Left ventricle myocardium superior (tissue), 1 donor: ENCODE measurements around the gene DICER1. TPM values are rescaled to one million over a fixed set of nuclear protein-coding genes. Genes with fewer than 3 reads are reported as not detected.

Source experiments
- ATAC-seq: fragments of 200-7000 bp; cut with Tn5 transposase; one replicate; pipeline ENCODE4 v1.9.1; 2020; ENCODE audit warnings: mild to moderate bottlenecking, moderate library complexity
- DNase-seq: peaks from one replicate; pipeline ENCODE4 v3.0.0-alpha.2; 2020
- intact Hi-C: fragments of 100-400 bp; cut with micrococcal nuclease; formaldehyde crosslinking; loops from one replicate; pipeline ENCODE4 v1.11.0; 2022
- total RNA-seq: library from RNA; stranded (reverse); fragmentation: NEBNext Ultra II Directional; extraction: Animal tissue kit (Norgen Biotek cat#: 25700); gene quantifications from one replicate; pipeline ENCODE4 v1.2.1, GENCODE V29; 2021
- donor health status: DM: no; HTN: yes; CAD: no; lungs with severe emphysema.

The DICER1 gene
- total RNA-seq, 1 donor from 2014 or later: 23.2 TPM

- intact Hi-C loops: no loop called here
- no peak for DNase-seq
- no peak for ATAC-seq
Measured at GRCh38 chr14:95069547-95069946, 87.8 kb downstream of the DICER1 start.

GRCh38 chr14:95069018-95069417 lies 88.3 kb downstream of the DICER1 start:
- DNase-seq: no peak
- no peak for ATAC-seq
- intact Hi-C loops: no loop called here

- ATAC-seq (no peak), DNase-seq (no peak)
- intact Hi-C loops: no loop called here
Measured at GRCh38 chr14:95068521-95068920, 88.8 kb downstream of the DICER1 start.

- DNase-seq (no peak), ATAC-seq (no peak)
- intact Hi-C loops: no loop called here
Measured at GRCh38 chr14:95068080-95068479, 89.2 kb downstream of the DICER1 start.

- ATAC-seq (no peak), DNase-seq (no peak)
- intact Hi-C loops: no loop called here
Measured at GRCh38 chr14:95067526-95067925, 89.8 kb downstream of the DICER1 start.

GRCh38 chr14:95066427-95066986 lies 90.8 kb downstream of the DICER1 start:
- ATAC-seq (no peak), DNase-seq (no peak)
- intact Hi-C loops: no loop called here

- intact Hi-C loops: no loop called here
- DNase-seq: no peak
- ATAC-seq: no peak
Measured at GRCh38 chr14:95065411-95065810, 91.9 kb downstream of the DICER1 start.

- intact Hi-C loops: no loop called here
- no peak for ATAC-seq
- DNase-seq: no peak
Measured at GRCh38 chr14:95064734-95065133, 92.6 kb downstream of the DICER1 start.

- ATAC-seq: no peak
- no peak for DNase-seq
- intact Hi-C loops: no loop called here
Measured at GRCh38 chr14:95064256-95064655, 93.1 kb downstream of the DICER1 start.

- DNase-seq (no peak), ATAC-seq (no peak)
- intact Hi-C loops: no loop called here
Measured at GRCh38 chr14:95063391-95063790, 93.9 kb downstream of the DICER1 start.

GRCh38 chr14:95062946-95063345 lies 94.4 kb downstream of the DICER1 start:
- DNase-seq (no peak), ATAC-seq (no peak)

GRCh38 chr14:95062220-95062619 lies 95.1 kb downstream of the DICER1 start:
- DNase-seq: no peak
- intact Hi-C loops: no loop called here
- ATAC-seq: no peak

More at GRCh38 chr14:95062946-95063345, 94.4 kb downstream of the DICER1 start:
- intact Hi-C loops: no loop called here

- no peak for DNase-seq
- intact Hi-C loops: no loop called here
- no peak for ATAC-seq
Measured at GRCh38 chr14:95061317-95062093, 95.8 kb downstream of the DICER1 start.

GRCh38 chr14:95059126-95059525 lies 98.2 kb downstream of the DICER1 start:
- ATAC-seq (no peak), DNase-seq (no peak)
- intact Hi-C loops: no loop called here

GRCh38 chr14:95058491-95058890 lies 98.8 kb downstream of the DICER1 start:
- ATAC-seq (no peak), DNase-seq (no peak)
- intact Hi-C loops: no loop called here

GRCh38 chr14:95057851-95058250 lies 99.5 kb downstream of the DICER1 start:
- ATAC-seq: no peak
- no peak for DNase-seq

GRCh38 chr14:95057147-95057546 lies 100.2 kb downstream of the DICER1 start:
- intact Hi-C loops: no loop called here
- no peak for ATAC-seq
- DNase-seq: no peak

More at GRCh38 chr14:95057851-95058250, 99.5 kb downstream of the DICER1 start:
- intact Hi-C loops: no loop called here

GRCh38 chr14:95056476-95056875 lies 100.9 kb downstream of the DICER1 start:
- ATAC-seq (no peak), DNase-seq (no peak)
- intact Hi-C loops: no loop called here

GRCh38 chr14:95055318-95055717 lies 102.0 kb downstream of the DICER1 start:
- no peak for ATAC-seq

GRCh38 chr14:95054346-95055280 lies 102.7 kb downstream of the DICER1 start:
- ATAC-seq (no peak), DNase-seq (no peak)
- intact Hi-C loops: no loop called here

More at GRCh38 chr14:95055318-95055717, 102.0 kb downstream of the DICER1 start:
- intact Hi-C loops: no loop called here
- no peak for DNase-seq
